Measurements from ENCODE around the gene RIMS4.
A peak's percentile ranks its signal among the peaks of the same experiment; 100 is the strongest.

RIMS4 gene

DNA sequence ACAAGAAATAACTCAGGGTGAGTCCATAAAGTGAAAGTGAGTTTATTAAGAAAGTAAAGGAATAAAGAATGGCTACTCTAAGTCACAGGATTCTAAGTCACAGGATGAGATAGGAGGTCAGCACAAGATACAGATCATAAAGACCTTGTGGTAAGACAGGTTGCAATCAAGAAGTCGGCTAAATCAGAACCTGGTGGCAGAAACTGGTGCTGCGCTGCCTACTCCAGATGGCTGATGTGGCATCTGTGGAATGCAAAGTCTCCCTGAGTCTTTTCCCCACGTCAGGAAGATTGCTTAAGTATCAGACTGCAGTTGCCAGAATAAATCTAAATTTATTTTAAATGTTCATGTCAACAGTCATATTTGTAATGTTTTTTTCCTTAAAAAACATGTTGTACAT lies 75.4 kb downstream of the RIMS4 start:
- ATAC-seq: no peak
- H3K36me3 Mint-ChIP-seq: peaks cover 6% of the 10 kb centered on the region
- no peak overlapping the region for H3K4me3 Mint-ChIP-seq
- peaks cover 18% of the 10 kb centered on the region for H3K27me3 Mint-ChIP-seq
- H3K27ac Mint-ChIP-seq: no peak overlapping the region
- H3K4me1 Mint-ChIP-seq: peaks cover 11% of the 10 kb centered on the region
- peaks cover 4% of the 10 kb centered on the region for H3K9me3 Mint-ChIP-seq

DNA sequence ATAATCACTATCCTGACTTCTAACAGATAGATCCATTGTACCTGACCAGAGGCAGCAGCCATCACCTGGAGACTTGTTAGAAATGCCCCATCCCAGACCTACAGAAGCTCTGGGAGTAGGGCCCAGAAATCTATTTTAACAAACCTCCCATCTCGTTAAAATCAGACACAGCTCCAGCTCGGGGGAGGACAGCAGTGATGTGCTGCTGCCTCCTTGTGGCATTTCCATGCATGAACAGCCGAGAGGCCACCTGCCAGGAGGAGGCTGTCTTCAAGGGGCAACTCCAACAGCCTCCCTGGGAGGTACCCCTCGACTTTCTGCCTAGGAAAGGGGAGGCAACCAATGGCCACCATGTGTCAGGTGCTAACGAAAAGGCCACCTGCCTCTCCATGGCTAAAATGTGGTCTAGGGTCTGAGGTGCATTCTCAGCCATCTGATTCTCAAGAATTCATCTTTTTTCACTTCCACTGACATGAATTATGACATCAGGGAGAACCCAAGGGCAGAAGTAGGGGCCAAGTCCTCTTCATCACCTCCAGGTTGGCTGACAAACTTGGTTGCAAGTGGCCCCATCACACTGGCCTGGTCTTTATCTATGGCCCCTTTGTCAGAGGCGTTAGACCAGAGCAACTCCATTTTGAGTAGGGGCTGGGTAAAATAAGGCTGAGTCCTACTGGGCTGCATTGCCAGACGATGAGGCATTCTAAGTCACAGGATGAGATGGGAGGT lies 76.8 kb downstream of the RIMS4 start:
- Mint-ChIP-seq H3K4me1 (peaks cover 11% of the 10 kb centered on the region), H3K27ac (no peak overlapping the region), H3K4me3 (no peak overlapping the region), H3K9me3 (peaks cover 4% of the 10 kb centered on the region), H3K27me3 (peaks cover 26% of the 10 kb centered on the region), H3K36me3 (peaks cover 6% of the 10 kb centered on the region)
- peak; percentile 71 for ATAC-seq

- no peak overlapping the region for H3K4me3 Mint-ChIP-seq
- peaks cover 4% of the 10 kb centered on the region for H3K9me3 Mint-ChIP-seq
- peaks cover 6% of the 10 kb centered on the region for H3K36me3 Mint-ChIP-seq
- peaks cover 11% of the 10 kb centered on the region for H3K4me1 Mint-ChIP-seq
- H3K27ac Mint-ChIP-seq: peak overlapping the region; percentile 72
- peaks cover 31% of the 10 kb centered on the region for H3K27me3 Mint-ChIP-seq
- ATAC-seq: no peak
Measured at GRCh38 chr20:44732327-44732726, 78.0 kb downstream of the RIMS4 start.

GRCh38 chr20:44731657-44732056 lies 78.7 kb downstream of the RIMS4 start:
- H3K4me3 Mint-ChIP-seq: no peak overlapping the region
- ATAC-seq: no peak
- H3K36me3 Mint-ChIP-seq: peaks cover 6% of the 10 kb centered on the region
- H3K27me3 Mint-ChIP-seq: peaks cover 38% of the 10 kb centered on the region
- H3K27ac Mint-ChIP-seq: no peak overlapping the region
- peaks cover 8% of the 10 kb centered on the region for H3K4me1 Mint-ChIP-seq
- H3K9me3 Mint-ChIP-seq: peaks cover 4% of the 10 kb centered on the region

GRCh38 chr20:44730441-44730840 lies 79.9 kb downstream of the RIMS4 start:
- Mint-ChIP-seq H3K9me3 (no peaks in the 10 kb centered on the region), H3K27ac (no peak overlapping the region), H3K4me3 (no peak overlapping the region), H3K27me3 (peaks cover 44% of the 10 kb centered on the region), H3K4me1 (no peaks in the 10 kb centered on the region), H3K36me3 (no peaks in the 10 kb centered on the region)
- ATAC-seq: no peak

DNA sequence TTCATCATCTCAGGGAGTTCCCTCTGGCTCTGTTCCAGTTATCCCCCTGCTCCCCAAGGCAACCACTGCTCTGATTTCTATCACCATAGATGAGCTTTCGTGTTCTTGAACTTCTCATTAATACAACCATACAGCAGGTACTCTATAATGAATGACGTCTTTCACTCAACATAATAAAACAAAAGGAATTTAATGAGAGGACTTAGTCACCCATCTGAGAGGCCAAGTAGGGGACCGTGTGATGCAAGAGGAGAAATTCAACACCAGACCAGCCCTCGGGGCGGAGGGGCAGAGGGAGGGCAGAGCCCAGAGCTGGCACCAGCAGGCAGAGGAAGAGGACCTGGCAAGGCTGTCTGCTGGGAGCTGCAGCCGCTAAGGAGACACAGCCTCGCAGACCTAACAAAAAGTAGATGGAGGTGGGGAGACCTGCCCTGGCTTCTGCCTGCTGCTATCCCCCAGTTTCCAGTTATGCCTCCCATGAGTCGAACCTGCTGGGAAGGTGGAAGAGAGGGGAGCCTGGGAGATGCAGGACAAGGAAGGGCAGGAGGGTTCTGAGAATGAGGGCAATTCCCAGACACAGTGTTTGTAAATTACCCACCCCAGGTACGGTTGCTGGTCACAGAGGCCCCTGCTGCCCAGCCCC lies 81.4 kb downstream of the RIMS4 start:
- H3K4me3 Mint-ChIP-seq: no peak overlapping the region
- H3K36me3 Mint-ChIP-seq: no peaks in the 10 kb centered on the region
- no peak overlapping the region for H3K27ac Mint-ChIP-seq
- H3K9me3 Mint-ChIP-seq: no peaks in the 10 kb centered on the region
- H3K27me3 Mint-ChIP-seq: peaks cover 44% of the 10 kb centered on the region
- no peak for ATAC-seq
- no peaks in the 10 kb centered on the region for H3K4me1 Mint-ChIP-seq

- H3K9me3 Mint-ChIP-seq: no peaks in the 10 kb centered on the region
- H3K27ac Mint-ChIP-seq: no peak overlapping the region
- peaks cover 31% of the 10 kb centered on the region for H3K27me3 Mint-ChIP-seq
- no peaks in the 10 kb centered on the region for H3K4me1 Mint-ChIP-seq
- ATAC-seq: no peak
- no peak overlapping the region for H3K4me3 Mint-ChIP-seq
- H3K36me3 Mint-ChIP-seq: no peaks in the 10 kb centered on the region
Measured at GRCh38 chr20:44727651-44728050, 82.7 kb downstream of the RIMS4 start.

DNA sequence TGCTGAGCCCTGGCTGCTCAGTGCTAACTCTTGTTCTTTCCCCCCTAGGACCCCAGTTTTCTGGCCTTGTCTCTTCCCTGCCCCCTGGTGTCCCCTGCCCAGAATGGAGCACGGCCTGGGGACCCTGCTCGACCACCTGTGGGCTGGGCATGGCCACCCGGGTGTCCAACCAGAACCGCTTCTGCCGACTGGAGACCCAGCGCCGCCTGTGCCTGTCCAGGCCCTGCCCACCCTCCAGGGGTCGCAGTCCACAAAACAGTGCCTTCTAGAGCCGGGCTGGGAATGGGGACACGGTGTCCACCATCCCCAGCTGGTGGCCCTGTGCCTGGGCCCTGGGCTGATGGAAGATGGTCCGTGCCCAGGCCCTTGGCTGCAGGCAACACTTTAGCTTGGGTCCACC lies 83.3 kb downstream of the RIMS4 start:
- Mint-ChIP-seq H3K27me3 (peaks cover 26% of the 10 kb centered on the region), H3K36me3 (no peaks in the 10 kb centered on the region), H3K9me3 (no peaks in the 10 kb centered on the region), H3K4me3 (no peak overlapping the region), H3K4me1 (no peaks in the 10 kb centered on the region), H3K27ac (no peak overlapping the region)
- ATAC-seq: no peak

GRCh38 chr20:44725837-44726236 lies 84.5 kb downstream of the RIMS4 start:
- no peak overlapping the region for H3K27ac Mint-ChIP-seq
- H3K36me3 Mint-ChIP-seq: no peaks in the 10 kb centered on the region
- H3K4me3 Mint-ChIP-seq: no peak overlapping the region
- H3K9me3 Mint-ChIP-seq: no peaks in the 10 kb centered on the region
- peaks cover 26% of the 10 kb centered on the region for H3K27me3 Mint-ChIP-seq
- H3K4me1 Mint-ChIP-seq: no peaks in the 10 kb centered on the region
- no peak for ATAC-seq

- Mint-ChIP-seq H3K4me3 (no peak overlapping the region), H3K27ac (no peak overlapping the region), H3K27me3 (peaks cover 26% of the 10 kb centered on the region), H3K4me1 (no peaks in the 10 kb centered on the region), H3K36me3 (no peaks in the 10 kb centered on the region), H3K9me3 (no peaks in the 10 kb centered on the region)
- ATAC-seq: no peak
Measured at GRCh38 chr20:44724423-44725091, 85.8 kb downstream of the RIMS4 start.

GRCh38 chr20:44723798-44724362 lies 86.5 kb downstream of the RIMS4 start:
- H3K9me3 Mint-ChIP-seq: no peaks in the 10 kb centered on the region
- no peaks in the 10 kb centered on the region for H3K36me3 Mint-ChIP-seq
- no peak for ATAC-seq
- no peak overlapping the region for H3K4me3 Mint-ChIP-seq
- H3K4me1 Mint-ChIP-seq: no peaks in the 10 kb centered on the region
- H3K27ac Mint-ChIP-seq: no peak overlapping the region
- H3K27me3 Mint-ChIP-seq: peaks cover 21% of the 10 kb centered on the region

- Mint-ChIP-seq H3K4me3 (no peak overlapping the region), H3K27me3 (peaks cover 17% of the 10 kb centered on the region), H3K27ac (no peak overlapping the region), H3K9me3 (no peaks in the 10 kb centered on the region), H3K4me1 (no peaks in the 10 kb centered on the region), H3K36me3 (no peaks in the 10 kb centered on the region)
- no peak for ATAC-seq
Measured at GRCh38 chr20:44723391-44723790, 87.0 kb downstream of the RIMS4 start.

DNA sequence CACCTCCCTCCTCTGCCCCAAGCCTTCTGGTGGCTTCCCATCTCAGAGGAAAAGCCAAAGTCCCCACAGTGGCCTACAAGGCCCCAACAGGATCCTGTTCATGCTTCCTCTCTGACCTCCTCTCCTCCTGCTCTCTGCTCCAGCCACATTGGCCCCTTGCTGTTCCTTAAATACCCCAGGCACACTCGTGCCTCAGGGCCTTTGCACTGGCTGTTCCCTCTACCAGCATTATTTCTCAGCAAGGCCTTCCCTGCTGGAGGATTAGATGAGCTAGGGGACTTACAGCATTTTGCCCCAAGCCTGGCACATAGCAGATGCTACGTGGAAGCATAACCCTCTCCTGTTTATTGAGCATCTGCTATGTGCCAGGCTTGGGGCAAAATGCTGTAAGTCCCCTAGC lies 87.4 kb downstream of the RIMS4 start:
- no peak overlapping the region for H3K4me3 Mint-ChIP-seq
- peaks cover 17% of the 10 kb centered on the region for H3K27me3 Mint-ChIP-seq
- ATAC-seq: no peak
- H3K36me3 Mint-ChIP-seq: no peaks in the 10 kb centered on the region
- H3K4me1 Mint-ChIP-seq: no peaks in the 10 kb centered on the region
- H3K27ac Mint-ChIP-seq: no peak overlapping the region
- no peaks in the 10 kb centered on the region for H3K9me3 Mint-ChIP-seq

DNA sequence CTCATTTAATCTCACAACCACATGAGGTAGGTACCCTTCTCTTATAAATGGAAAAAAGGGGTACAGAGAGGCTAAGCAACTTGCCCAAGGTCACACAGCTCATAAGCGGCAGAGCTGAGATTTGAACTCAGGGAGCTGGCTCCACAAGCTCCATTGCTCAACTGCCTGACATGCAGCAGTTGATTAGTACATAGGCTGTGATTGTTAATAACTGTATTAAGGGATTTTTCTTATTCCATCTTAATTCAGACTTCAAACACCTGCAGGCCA lies 88.6 kb downstream of the RIMS4 start:
- Mint-ChIP-seq H3K36me3 (no peaks in the 10 kb centered on the region), H3K4me1 (no peaks in the 10 kb centered on the region), H3K27me3 (peaks cover 6% of the 10 kb centered on the region), H3K9me3 (no peaks in the 10 kb centered on the region), H3K4me3 (no peak overlapping the region), H3K27ac (no peak overlapping the region)
- no peak for ATAC-seq

DNA sequence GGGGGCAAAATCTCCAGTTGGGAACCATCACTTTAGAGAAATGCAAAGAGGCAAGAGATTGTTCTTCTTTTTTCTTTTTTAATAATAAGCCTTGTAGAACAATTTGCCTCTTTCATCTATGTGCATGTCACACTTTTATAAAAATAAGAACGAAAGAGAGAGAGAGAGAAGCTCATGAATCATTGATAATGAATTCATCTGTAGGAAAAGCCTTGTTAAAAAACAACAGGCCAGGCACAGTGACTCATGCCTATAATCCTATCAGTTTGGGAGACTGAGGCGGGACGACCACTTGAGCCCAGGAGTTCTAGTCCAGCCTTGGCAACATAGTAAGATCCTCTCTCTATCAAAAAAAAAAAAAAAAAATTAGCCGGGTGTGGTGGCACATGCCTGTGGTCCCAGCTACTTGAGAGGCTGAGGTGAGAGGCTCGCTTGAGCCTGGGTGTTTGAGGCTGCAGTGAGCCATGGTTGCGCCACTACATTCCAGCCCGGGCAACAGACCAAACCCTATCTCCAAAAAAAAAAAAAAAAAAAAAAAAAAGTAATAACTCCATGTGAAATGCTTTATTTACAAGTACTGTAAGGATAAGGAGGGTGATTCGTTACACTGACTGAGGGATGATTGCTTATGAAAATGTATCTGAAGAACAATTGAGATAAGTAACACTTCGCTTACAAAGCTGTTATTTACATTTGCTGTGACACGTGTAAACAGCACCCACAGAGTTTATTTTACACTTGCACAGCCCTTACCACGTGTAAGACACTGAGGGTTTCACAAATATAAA lies 89.2 kb downstream of the RIMS4 start:
- ATAC-seq: no peak
- Mint-ChIP-seq H3K9me3 (no peaks in the 10 kb centered on the region), H3K4me3 (no peak overlapping the region)

More for the DNA sequence above, 89.2 kb downstream of the RIMS4 start:
- no peaks in the 10 kb centered on the region for H3K4me1 Mint-ChIP-seq
- no peaks in the 10 kb centered on the region for H3K36me3 Mint-ChIP-seq
- peaks cover 1% of the 10 kb centered on the region for H3K27me3 Mint-ChIP-seq
- no peak overlapping the region for H3K27ac Mint-ChIP-seq
